ENCODE data around the gene TBX4.

GRCh38 chr17:61458000-61458399, 5.8 kb downstream of the TBX4 start:
- no peak for TF ChIP-seq POLR2A (IDR thresholded peaks at IDR 0.05)
- TF ChIP-seq CTCF (IDR thresholded peaks at IDR 0.05): no peak

Measured in thyroid gland (tissue), 4 donors.